Omental fat pad (tissue), 4 donors: Measurements from ENCODE around the gene DSE. TPM values are rescaled to one million over a fixed set of nuclear protein-coding genes. Genes with fewer than 3 reads are reported as not detected.

Experiments
- ATAC-seq: fragments of 150-250 bp; one replicate; pipeline ENCODE4 v1.9.1; 2016; ENCODE audit warnings: mild to moderate bottlenecking, moderate library complexity; ENCODE audit not compliant: low FRiP score
- DNase-seq: peaks from one replicate; pipeline ENCODE4 v3.0.0-alpha.2; 2019; ENCODE audit warnings: low spot score
- CTCF ChIP-seq, 3 donors: fragments of 450-650 bp; IDR thresholded peaks; one replicate each; pipeline ENCODE4 v1.5.1; 2016 to 2017; ENCODE audit warnings: antibody characterized with exemption in 3 of 3, mild to moderate bottlenecking in 3 of 3, moderate library complexity in 2 of 3
- total RNA-seq, 4 donors: library from RNA; depleted of rRNA; stranded (reverse); fragments of >200 nt; gene quantifications; one replicate each; pipeline ENCODE4 v1.1.0, GENCODE V29; 2016

Gene DSE
- total RNA-seq, 4 donors from 2014 or later: 80.9 to 145 (median 100) TPM

GRCh38 chr6:116351101-116351500 is 19.6 kb upstream of the DSE start:
- TF ChIP-seq CTCF (IDR thresholded peaks at IDR 0.05): no peak
- ATAC-seq: no peak
- DNase-seq: no peak

GRCh38 chr6:116352515-116353471 is 18.0 kb upstream of the DSE start:
- DNase-seq (no peak), ATAC-seq (peak; percentile 74)
- TF ChIP-seq CTCF (IDR thresholded peaks at IDR 0.05): no peak

- no peak for TF ChIP-seq CTCF (IDR thresholded peaks at IDR 0.05)
- DNase-seq (no peak), ATAC-seq (no peak)
These were observed 16.5 kb upstream of the DSE start for GRCh38 chr6:116354236-116354635.

- DNase-seq (no peak), ATAC-seq (no peak)
- TF ChIP-seq CTCF (IDR thresholded peaks at IDR 0.05): no peak
These were observed 15.0 kb upstream of the DSE start for GRCh38 chr6:116355796-116356195.

GRCh38 chr6:116359131-116359530 is 11.6 kb upstream of the DSE start:
- ATAC-seq (no peak), DNase-seq (no peak)
- no peak for TF ChIP-seq CTCF (IDR thresholded peaks at IDR 0.05)

GRCh38 chr6:116359835-116360234 is 10.9 kb upstream of the DSE start:
- TF ChIP-seq CTCF (IDR thresholded peaks at IDR 0.05): no peak
- DNase-seq (no peak), ATAC-seq (no peak)

GRCh38 chr6:116362276-116362675 is 8.5 kb upstream of the DSE start:
- ATAC-seq: no peak
- no peak for TF ChIP-seq CTCF (IDR thresholded peaks at IDR 0.05)
- no peak for DNase-seq
